B cell (primary cell): ENCODE data around the gene AXIN1. TPM values are rescaled to one million over a fixed set of nuclear protein-coding genes. Genes with fewer than 3 reads are reported as not detected.

Source experiments
- ATAC-seq: fragments of 200-7000 bp; cut with Tn5 transposase; one replicate; pipeline ENCODE4 v1.10.0; 2021; ENCODE audit warnings: low read depth, mild to moderate bottlenecking, moderate number of reproducible peaks, moderate library complexity
- CTCF ChIA-PET: fragments of 350-600 bp; sonication (Branson Sonifier 250); formaldehyde crosslinking; loops from one replicate; lab custom pipeline; 2021; ENCODE audit warnings: antibody characterized with exemption, inconsistent platforms; lab: Charles Lee
- POLR2A ChIA-PET: fragments of 350-600 bp; sonication (Branson Sonifier 250); formaldehyde crosslinking; loops from one replicate; lab custom pipeline; 2021; ENCODE audit warnings: antibody characterized with exemption; lab: Charles Lee
- DNase-seq: peaks from one replicate; pipeline ENCODE4 v3.0.0; 2013
- H2AFZ ChIP-seq: 2 replicates; pipeline ENCODE4 v1.6.1; 2012; ENCODE audit warnings: mild to moderate bottlenecking, low read depth, low read length; ENCODE audit not compliant: insufficient read depth, poor library complexity, severe bottlenecking
- H3K27ac ChIP-seq, 2 donors: 1 replicate in 1 of 2; 2 replicates in 1 of 2; pipeline ENCODE4 v1.5.1; 2012 to 2013; ENCODE audit warnings: low read length in 2 of 2, mild to moderate bottlenecking in 2 of 2, moderate library complexity in 1 of 2
- H3K27me3 ChIP-seq, 4 experiments: fragments of 200-600 bp in 1 of 4; sonication (generic) in 1 of 4; replicated peaks in 1 of 4; 1 replicate in 2 of 4; 2 replicates in 2 of 4; pipeline versions ENCODE4 v1.6.1 to v1.7.0; 2013 to 2016; ENCODE audit warnings: low read length in 3 of 4, mild to moderate bottlenecking in 2 of 4, mixed read lengths in 1 of 4, moderate library complexity in 1 of 4; ENCODE audit not compliant: insufficient read depth in 4 of 4, control insufficient read depth in 3 of 4; ENCODE audit errors: control extremely low read depth in 1 of 4
- H3K36me3 ChIP-seq, 2 experiments: replicated peaks in 1 of 2; 1 replicate in 1 of 2; 2 replicates in 1 of 2; pipeline versions ENCODE4 v1.6.1 to v1.7.1; 2013; ENCODE audit warnings: low read length in 1 of 2; ENCODE audit not compliant: insufficient read depth in 2 of 2, control insufficient read depth in 1 of 2; ENCODE audit errors: control extremely low read depth in 1 of 2, extremely low read depth in 1 of 2
- H3K4me1 ChIP-seq, 2 donors: fragments of 200-600 bp in 1 of 2; sonication (generic) in 1 of 2; 1 replicate in 1 of 2; 2 replicates in 1 of 2; pipeline versions ENCODE4 v1.5.1 to v1.6.1; 2013 to 2017; ENCODE audit warnings: low read length in 2 of 2; ENCODE audit not compliant: control insufficient read depth in 2 of 2, insufficient read depth in 2 of 2
- H3K4me2 ChIP-seq: replicated peaks from 2 replicates; pipeline ENCODE3; 2012; ENCODE audit warnings: mild to moderate bottlenecking, low read depth, low read length; ENCODE audit not compliant: poor library complexity, severe bottlenecking
- H3K4me3 ChIP-seq, 5 experiments: fragments of 200-600 bp in 1 of 5; sonication (generic) in 1 of 5; 1 replicate in 3 of 5; 2 replicates in 2 of 5; pipeline versions ENCODE4 v1.5.1 to v1.7.0; 2011 to 2016; ENCODE audit warnings: low read length in 4 of 5, mild to moderate bottlenecking in 4 of 5, low read depth in 2 of 5, control low read depth in 1 of 5, moderate library complexity in 1 of 5; ENCODE audit not compliant: insufficient read depth in 1 of 5; ENCODE audit errors: control extremely low read depth in 1 of 5, extremely low read depth in 1 of 5
- H3K79me2 ChIP-seq: fragments of 200-600 bp; sonication (generic); one replicate; pipeline ENCODE4 v1.6.0; 2016; ENCODE audit warnings: low read length; ENCODE audit not compliant: control insufficient read depth, insufficient read depth
- H3K9ac ChIP-seq: fragments of 200-600 bp; sonication (generic); 2 replicates; pipeline ENCODE4 v1.6.1; 2017; ENCODE audit warnings: mild to moderate bottlenecking, low read length, moderate library complexity
- H3K9me3 ChIP-seq, 3 donors: one replicate each; pipeline versions ENCODE4 v1.6.1 to v1.7.1; 2013; ENCODE audit warnings: low read length in 2 of 3; ENCODE audit not compliant: control insufficient read depth in 2 of 3, insufficient read depth in 1 of 3; ENCODE audit errors: control extremely low read depth in 1 of 3
- H4K20me1 ChIP-seq: 2 replicates; pipeline ENCODE4 v1.6.0; 2012; ENCODE audit warnings: mild to moderate bottlenecking, low read length; ENCODE audit not compliant: insufficient read depth, control insufficient read depth, poor library complexity, severe bottlenecking
- H3K27ac Mint-ChIP-seq: one replicate; pipeline ENCODE4 v1.8.0; 2021; ENCODE audit warnings: mixed read lengths
- H3K27me3 Mint-ChIP-seq: one replicate; pipeline ENCODE4 v1.8.0; 2021; ENCODE audit warnings: mixed read lengths
- H3K4me1 Mint-ChIP-seq: one replicate; pipeline ENCODE4 v1.8.0; 2021; ENCODE audit warnings: mixed read lengths
- H3K4me3 Mint-ChIP-seq: one replicate; pipeline ENCODE4 v1.8.0; 2021; ENCODE audit warnings: mixed read lengths
- H3K9me3 Mint-ChIP-seq: one replicate; pipeline ENCODE4 v1.8.0; 2022; ENCODE audit warnings: mixed read lengths; ENCODE audit not compliant: insufficient read depth
- CTCF ChIP-seq: fragments of 200-600 bp; IDR thresholded peaks from one replicate; pipeline ENCODE4 v1.8.0; 2022; ENCODE audit warnings: antibody characterized with exemption, mild to moderate bottlenecking
- EZH2 ChIP-seq: IDR thresholded peaks from 2 replicates; pipeline ENCODE4 v1.6.1; 2012; ENCODE audit warnings: borderline replicate concordance, low read depth, mild to moderate bottlenecking, moderate library complexity, low read length; ENCODE audit not compliant: insufficient read depth, poor library complexity, severe bottlenecking
- WGBS: methylation state at CpG from one replicate; pipeline ENCODE4 v1.1.5; 2013; ENCODE audit warnings: missing lambda C conversion rate; ENCODE audit not compliant: insufficient coverage; 5-methylcytosine and 5-hydroxymethylcytosine counted together
- intact Hi-C: fragments of 100-400 bp; cut with micrococcal nuclease; formaldehyde crosslinking; loops from one replicate; pipeline ENCODE4 v1.10.0; 2022
- polyA plus RNA-seq: library from polyadenylated mRNA; depleted of rRNA; stranded (reverse); fragments of >200 nt; gene quantifications from 2 replicates; pipeline ENCODE4 v1.2.3, GENCODE V29; 2012
- total RNA-seq, 2 donors: library from RNA; stranded (reverse); fragments of 120-200 nt in 1 of 2; gene quantifications; 1 replicate in 1 of 2; 2 replicates in 1 of 2; pipeline versions ENCODE4 v1.2.3 to v1.2.4, GENCODE V29; 2013 to 2022

The AXIN1 gene
- total and polyA plus RNA-seq, 2 donors (not counting 1 experiment from before 2014, with no cell fraction given) = 39.0 to 40.8 TPM

GRCh38 chr16:351804-352520, 561 bp downstream of the AXIN1 start:
- H3K36me3 ChIP-seq = peaks cover 0 to under 1% of the 10 kb centered on the region in 2 experiments
- Mint-ChIP-seq H3K4me3 (peak overlapping the region; percentile 86), H3K27me3 (no peaks in the 10 kb centered on the region), H3K27ac (peak overlapping the region; percentile 61), H3K9me3 (no peaks in the 10 kb centered on the region), H3K4me1 (peaks cover 39% of the 10 kb centered on the region)
- peaks cover 43% of the 10 kb centered on the region for H3K79me2 ChIP-seq
- intact Hi-C loops = loop anchor here (1.0 to 2.0 kb wide), 2 partner anchors 118 to 175 kb away; partner anchors contain the start of genes CAPN15 and FAM234A
- WGBS = under 1% methylated on average over 95 of the region's 95 CpGs
- H3K27me3 ChIP-seq = no peaks in the 10 kb centered on the region
- CTCF ChIA-PET = interaction anchor here (0.6 to 1.3 kb wide), 7 partner anchors 10 to 245 kb away, joined by 3 to 5 read pairs (median 3); partner anchors contain the start of gene DECR2
- peaks cover 17 to 32% of the 10 kb centered on the region in 2 donors for H3K4me1 ChIP-seq
- peaks cover 54% of the 10 kb centered on the region for H4K20me1 ChIP-seq
- no peak for TF ChIP-seq EZH2
- TF ChIP-seq CTCF = no peak
- H3K9me3 ChIP-seq = peaks cover 0 to 4% (median 0%) of the 10 kb centered on the region in 3 donors
- peak overlapping the region in 1 of 2 donors; percentile 56 for H3K27ac ChIP-seq
- no peak overlapping the region for H2AFZ ChIP-seq
- POLR2A ChIA-PET = interaction anchor here (0.6 to 2.8 kb wide), 9 partner anchors 15 to 1069 kb away, joined by 3 to 20 read pairs (median 3); partner anchors contain the start of genes DECR2, FAM234A, MRPL28 and UQCC4
- peak overlapping the region; percentile 38 to 73 (median 55) for H3K4me3 ChIP-seq
- ATAC-seq = peak; percentile 9
- peak overlapping the region; percentile 96 for H3K4me2 ChIP-seq
- peak overlapping the region; percentile 68 for H3K9ac ChIP-seq
- DNase-seq = peak; percentile 53

DNA sequence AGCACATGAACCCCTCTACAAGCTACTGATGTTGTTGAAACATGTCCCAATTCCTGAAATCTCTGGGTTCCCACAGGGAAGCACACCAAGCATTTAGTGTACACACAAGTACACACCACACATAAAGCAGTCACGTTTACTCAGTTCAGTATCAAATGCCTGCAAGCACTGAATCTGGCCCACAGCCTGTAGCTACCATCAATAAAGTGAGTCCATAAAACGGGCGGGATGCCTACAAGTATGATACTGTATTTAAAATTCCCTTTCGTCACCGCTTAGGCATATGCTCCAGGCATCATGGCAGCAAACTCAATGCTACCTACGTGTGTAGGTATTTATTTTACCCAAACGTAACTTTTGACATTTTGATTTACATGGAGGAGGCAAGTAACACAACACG, 2.3 kb downstream of the AXIN1 start:
- Mint-ChIP-seq H3K27ac (peak overlapping the region; percentile 16), H3K9me3 (no peaks in the 10 kb centered on the region), H3K4me3 (peak overlapping the region; percentile 67), H3K4me1 (peaks cover 40% of the 10 kb centered on the region), H3K27me3 (no peaks in the 10 kb centered on the region)
- CTCF ChIA-PET = interaction anchor here (1.5 to 2.3 kb wide), 2 partner anchors 232 to 243 kb away, joined by 6 to 7 read pairs; no protein-coding TSS in a partner anchor
- Histone ChIP-seq H3K9ac (no peak overlapping the region), H3K36me3 (peaks cover 2 to 15% of the 10 kb centered on the region in 2 experiments), H3K9me3 (peaks cover 0 to 4% (median 0%) of the 10 kb centered on the region in 3 donors), H4K20me1 (peaks cover 72% of the 10 kb centered on the region), H3K27me3 (no peaks in the 10 kb centered on the region), H3K27ac (no peak overlapping the region), H3K4me2 (no peak overlapping the region), H3K4me1 (peaks cover 17 to 32% of the 10 kb centered on the region in 2 donors), H2AFZ (no peak overlapping the region), H3K4me3 (no peak overlapping the region), H3K79me2 (peaks cover 61% of the 10 kb centered on the region)
- ATAC-seq (no peak), DNase-seq (peak; percentile 6)
- TF ChIP-seq CTCF (no peak), EZH2 (no peak)
- POLR2A ChIA-PET = no interaction called here
- intact Hi-C loops = no loop called here
- WGBS = 100% methylated on average over 5 of the region's 8 CpGs
